Stimulated activated CD4-positive, alpha-beta T cell treated with anti-CD3 and anti-CD28 coated beads, TNF-alpha, amount 100 ng/mL, for 4 hours (primary cell): Measurements from ENCODE around the gene ZFAND3.

ENCODE experiments used
- DNase-seq, 3 experiments: peaks; one replicate each; pipeline ENCODE4 v3.0.0-alpha.2; 2020; ENCODE audit warnings: low read depth in 3 of 3

ZFAND3 gene

GRCh38 chr6:38004908-38005307 is 185.4 kb downstream of the ZFAND3 start:
- DNase-seq = no peak

GRCh38 chr6:38011937-38012336 is 192.4 kb downstream of the ZFAND3 start:
- DNase-seq = no peak

GRCh38 chr6:38012573-38012972 is 193.0 kb downstream of the ZFAND3 start:
- DNase-seq = no peak

GRCh38 chr6:38015341-38015740 is 195.8 kb downstream of the ZFAND3 start:
- no peak for DNase-seq

- DNase-seq = no peak
Observed at GRCh38 chr6:38016824-38017223, 197.3 kb downstream of the ZFAND3 start.

DNA sequence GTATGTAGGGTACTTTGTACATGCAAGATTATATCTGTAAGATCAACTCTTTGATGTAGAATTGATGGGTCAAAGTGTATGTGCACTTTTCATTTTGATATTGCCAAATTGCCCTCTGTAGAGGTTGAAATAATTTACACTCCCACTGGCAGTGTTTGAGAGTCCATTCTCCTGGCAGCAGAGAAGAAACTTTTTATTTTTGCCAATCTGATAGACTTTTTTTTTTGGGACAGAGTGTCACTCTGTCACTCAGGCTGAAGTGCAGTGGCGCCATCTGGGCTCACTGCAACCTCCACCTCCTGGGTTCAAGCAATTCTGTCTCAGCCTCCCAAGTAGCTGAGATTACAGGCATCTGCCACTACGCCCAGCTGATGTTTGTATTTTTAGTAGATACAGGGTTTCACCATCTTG is 199.2 kb downstream of the ZFAND3 start:
- no peak for DNase-seq

- DNase-seq = no peak
Observed at GRCh38 chr6:38020593-38020992, 201.1 kb downstream of the ZFAND3 start.

GRCh38 chr6:38021029-38021428 is 201.5 kb downstream of the ZFAND3 start:
- no peak for DNase-seq

DNA sequence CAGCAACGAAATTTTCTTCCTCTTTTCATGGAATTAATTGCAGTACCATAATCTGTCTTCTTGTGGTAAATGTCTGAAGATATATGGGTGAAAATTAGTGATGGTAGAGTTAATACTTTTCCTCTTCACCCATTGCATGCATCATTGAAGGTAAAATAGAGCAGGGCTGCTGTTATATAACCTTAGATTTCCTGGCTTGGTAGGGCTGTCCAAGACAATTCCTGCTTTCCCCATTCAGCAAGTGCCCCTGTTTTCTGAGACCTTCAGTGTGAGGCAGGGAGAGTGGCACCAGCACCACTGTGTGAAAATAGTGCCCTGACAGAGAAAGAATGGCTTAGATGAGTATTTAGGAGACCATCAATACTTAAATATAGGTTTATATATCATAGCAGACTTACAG is 202.0 kb downstream of the ZFAND3 start:
- no peak for DNase-seq

DNA sequence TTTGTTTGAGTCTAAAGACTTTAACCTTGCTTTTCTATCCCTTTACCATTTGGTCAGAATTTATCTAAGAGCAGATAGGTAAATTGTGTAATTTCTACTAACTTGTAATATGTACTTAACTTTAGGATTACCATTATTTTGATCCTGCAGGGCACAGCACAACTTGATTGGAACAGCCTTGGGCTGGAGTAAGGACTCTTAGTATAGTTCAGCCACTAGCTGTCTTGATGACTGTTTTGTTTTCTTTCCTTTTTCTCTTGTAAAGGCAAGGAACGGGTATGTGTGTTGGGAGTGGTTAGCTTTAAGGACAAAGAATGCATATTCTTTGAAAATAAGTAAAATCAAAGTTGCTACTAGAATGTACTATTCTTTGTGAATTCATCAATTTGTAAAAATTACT is 203.2 kb downstream of the ZFAND3 start:
- DNase-seq = no peak

DNA sequence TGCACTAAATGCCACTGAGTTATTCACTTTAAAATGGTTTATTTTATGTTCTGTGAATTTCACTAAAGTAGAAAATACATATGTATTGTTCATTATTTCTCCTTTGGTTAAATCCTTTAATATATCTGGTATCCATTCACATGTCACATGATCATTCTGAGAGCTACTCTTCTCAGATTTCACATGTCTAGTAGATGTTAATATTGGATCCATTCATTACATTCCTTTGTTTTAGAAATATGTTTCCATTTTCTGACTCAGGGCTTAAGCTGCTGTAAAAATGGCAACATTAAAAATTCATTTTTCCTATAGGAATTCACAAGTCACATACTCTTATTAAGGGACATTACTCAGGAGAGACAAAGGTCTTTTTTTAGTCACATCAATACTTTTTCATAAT is 205.4 kb downstream of the ZFAND3 start:
- no peak for DNase-seq

DNA sequence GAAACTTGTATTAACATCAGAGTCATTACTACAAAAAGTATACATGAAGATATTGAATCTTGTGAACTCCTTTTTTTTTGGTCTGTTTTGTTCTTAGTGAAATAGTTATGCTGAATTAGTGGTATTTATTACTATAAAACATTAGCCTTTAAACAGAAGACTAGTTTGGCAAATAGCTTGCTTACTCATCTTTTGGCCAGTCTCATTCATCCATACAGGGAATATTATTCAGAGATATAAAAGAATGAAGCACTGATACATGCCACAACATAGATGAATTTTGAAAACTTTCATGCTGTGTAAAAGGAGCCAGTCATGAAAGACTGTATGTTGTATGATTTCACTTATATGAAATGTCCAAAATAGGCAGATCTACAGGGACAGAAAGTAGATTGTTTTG is 205.9 kb downstream of the ZFAND3 start:
- no peak for DNase-seq

DNA sequence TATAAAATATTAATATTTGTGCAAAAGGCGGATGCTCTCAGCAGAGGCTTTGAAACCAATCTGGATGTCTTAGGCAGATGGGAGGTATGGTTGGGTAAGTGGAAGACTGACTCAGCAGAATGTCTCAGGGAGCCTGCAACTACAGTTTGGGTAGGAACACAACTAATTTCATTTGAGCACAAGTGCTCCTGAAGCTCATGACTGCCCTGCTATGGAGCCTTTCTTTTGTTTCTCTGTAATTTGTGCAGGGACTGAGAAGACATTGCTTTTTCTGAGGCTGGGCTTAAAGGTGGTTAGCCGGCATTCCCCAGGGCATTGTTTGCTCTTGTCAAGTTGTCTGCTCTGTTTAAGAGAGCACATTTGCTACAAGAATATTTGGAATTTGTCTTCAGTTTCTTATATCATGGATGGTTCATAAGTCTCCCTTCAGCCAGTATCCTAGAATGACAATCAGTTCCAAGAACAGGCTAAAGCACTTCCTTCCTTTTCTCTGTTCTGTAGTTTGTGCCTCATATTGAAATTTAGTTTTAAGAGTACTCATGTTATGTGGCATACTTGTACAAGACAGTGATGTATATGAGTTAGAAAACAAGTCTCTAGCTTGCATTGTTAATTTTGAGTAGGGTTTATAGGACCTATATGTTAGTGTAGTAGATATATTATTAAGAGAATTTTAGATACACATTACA is 208.3 kb downstream of the ZFAND3 start:
- DNase-seq = no peak

DNA sequence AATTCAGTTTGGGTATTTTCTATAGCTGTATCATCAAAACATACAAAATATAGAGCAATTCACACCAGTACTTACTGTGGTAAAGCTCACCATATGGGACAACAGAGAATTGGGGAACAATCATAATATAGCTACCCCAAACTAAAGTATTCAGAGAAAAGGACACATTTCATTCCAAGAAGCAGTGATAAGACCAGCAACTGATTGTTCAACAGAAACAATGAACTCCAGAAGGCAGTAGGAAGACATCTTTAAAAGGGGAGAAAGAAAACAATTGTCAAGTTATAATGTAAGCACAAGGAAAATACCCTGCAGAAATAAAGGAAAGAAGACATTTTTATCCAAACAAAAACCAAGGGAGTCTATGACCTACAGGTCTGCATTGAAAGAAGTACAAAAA is 210.9 kb downstream of the ZFAND3 start:
- no peak for DNase-seq

DNA sequence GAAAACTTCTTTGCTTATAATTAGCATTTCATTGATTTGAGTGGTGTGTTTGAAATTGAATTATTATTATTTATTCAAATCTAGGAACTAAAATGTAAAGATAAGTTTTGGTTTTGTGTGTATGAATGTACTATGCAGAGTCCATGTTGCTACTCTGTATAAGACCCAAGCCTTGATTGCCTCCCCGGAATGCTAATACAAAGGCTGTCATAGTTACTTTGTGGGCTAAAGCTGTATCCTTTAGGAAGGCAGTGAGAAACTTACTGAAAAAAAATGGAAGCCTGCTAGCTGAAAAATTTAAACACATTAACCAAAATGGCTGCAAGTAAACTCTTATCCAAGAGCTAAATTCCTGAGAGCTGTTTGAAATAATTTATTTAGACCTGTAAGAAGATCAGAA is 213.3 kb downstream of the ZFAND3 start:
- no peak for DNase-seq

DNA sequence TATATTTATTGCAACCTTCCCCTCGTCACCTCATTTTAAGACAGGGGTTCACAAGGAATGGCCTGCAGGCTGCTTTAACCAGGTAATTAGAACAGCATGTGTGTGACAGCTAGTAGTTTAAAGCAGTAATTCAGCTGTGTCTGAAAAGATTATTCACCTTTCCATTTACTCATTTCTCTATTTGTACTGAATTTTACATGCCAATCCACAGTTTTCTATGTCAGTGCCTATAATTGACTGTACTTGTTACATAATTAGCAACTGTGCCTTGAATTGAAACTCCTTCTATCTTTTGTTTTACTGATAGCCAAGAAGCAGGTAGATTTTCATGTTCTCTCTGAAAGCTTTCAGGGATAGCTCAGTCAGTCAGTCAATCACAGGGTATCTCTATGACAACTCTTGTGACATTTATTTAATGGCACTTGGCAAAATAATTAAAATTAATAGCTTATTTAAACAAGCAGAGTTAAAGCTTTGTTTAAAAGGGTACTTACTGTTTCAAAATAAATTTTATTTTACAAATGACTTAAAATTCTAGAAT is 214.0 kb downstream of the ZFAND3 start:
- no peak for DNase-seq

GRCh38 chr6:38034274-38034914 is 214.9 kb downstream of the ZFAND3 start:
- no peak for DNase-seq

- DNase-seq = no peak
Observed at GRCh38 chr6:38035478-38035877, 216.0 kb downstream of the ZFAND3 start.

DNA sequence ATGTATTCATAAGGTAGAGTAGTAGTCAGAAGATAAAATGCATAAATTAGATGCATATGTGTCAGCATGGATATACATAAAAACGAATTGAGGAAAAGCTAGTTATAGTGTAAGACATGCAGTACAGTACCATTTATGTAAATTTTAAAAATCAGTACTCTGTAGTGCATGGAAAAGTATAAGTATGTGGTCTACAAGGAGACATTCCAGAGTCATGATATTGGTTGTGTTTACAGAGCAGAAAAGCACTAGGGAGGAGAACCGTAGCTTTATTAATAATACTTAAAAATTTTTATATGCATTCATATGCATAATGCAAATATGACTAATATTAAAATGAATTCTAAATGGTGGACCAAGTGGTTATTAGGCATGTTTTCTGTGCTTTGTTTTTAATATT is 220.0 kb downstream of the ZFAND3 start:
- no peak for DNase-seq

DNA sequence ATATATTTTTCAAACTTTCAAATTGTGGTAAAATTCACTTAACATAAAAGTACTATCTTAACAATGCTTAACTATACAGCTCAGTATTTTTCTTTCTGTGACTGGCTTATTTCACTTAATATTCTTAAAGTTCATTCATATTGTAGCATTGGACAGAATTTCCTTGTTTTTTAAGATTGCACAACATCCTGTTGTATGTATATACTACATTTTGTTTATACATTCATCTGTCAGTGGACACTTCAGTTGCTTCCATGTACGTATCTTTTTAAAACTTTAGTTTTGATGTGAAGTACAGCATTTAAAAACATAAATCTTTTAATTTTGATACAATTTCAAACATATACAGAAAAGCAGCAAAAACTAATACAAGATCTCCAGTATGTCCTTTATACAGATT is 220.7 kb downstream of the ZFAND3 start:
- no peak for DNase-seq

GRCh38 chr6:38043259-38043753 is 223.8 kb downstream of the ZFAND3 start:
- DNase-seq = no peak

- no peak for DNase-seq
Observed at GRCh38 chr6:38045701-38046305, 226.3 kb downstream of the ZFAND3 start.

GRCh38 chr6:38047562-38047961 is 228.0 kb downstream of the ZFAND3 start:
- DNase-seq = no peak
